B cell (primary cell): ENCODE data around the gene RHOT2. TPM values are rescaled to one million over a fixed set of nuclear protein-coding genes. Genes with fewer than 3 reads are reported as not detected.
"Not testable (repeated sequence)": the region's sequence is repeated elsewhere in the genome, so short reads cannot be mapped to it uniquely, and the experiment has no call there.

Experiments
- ATAC-seq: fragments of 200-7000 bp; cut with Tn5 transposase; one replicate; pipeline ENCODE4 v1.10.0; 2021; ENCODE audit warnings: low read depth, mild to moderate bottlenecking, moderate number of reproducible peaks, moderate library complexity
- CTCF ChIA-PET: fragments of 350-600 bp; sonication (Branson Sonifier 250); formaldehyde crosslinking; loops from one replicate; lab custom pipeline; 2021; ENCODE audit warnings: antibody characterized with exemption, inconsistent platforms; lab: Charles Lee
- POLR2A ChIA-PET: fragments of 350-600 bp; sonication (Branson Sonifier 250); formaldehyde crosslinking; loops from one replicate; lab custom pipeline; 2021; ENCODE audit warnings: antibody characterized with exemption; lab: Charles Lee
- DNase-seq: peaks from one replicate; pipeline ENCODE4 v3.0.0; 2013
- H2AFZ ChIP-seq: 2 replicates; pipeline ENCODE4 v1.6.1; 2012; ENCODE audit warnings: mild to moderate bottlenecking, low read depth, low read length; ENCODE audit not compliant: insufficient read depth, poor library complexity, severe bottlenecking
- H3K27ac ChIP-seq, 2 donors: 1 replicate in 1 of 2; 2 replicates in 1 of 2; pipeline ENCODE4 v1.5.1; 2012 to 2013; ENCODE audit warnings: low read length in 2 of 2, mild to moderate bottlenecking in 2 of 2, moderate library complexity in 1 of 2
- H3K27me3 ChIP-seq, 4 experiments: fragments of 200-600 bp in 1 of 4; sonication (generic) in 1 of 4; replicated peaks in 1 of 4; 1 replicate in 2 of 4; 2 replicates in 2 of 4; pipeline versions ENCODE4 v1.6.1 to v1.7.0; 2013 to 2016; ENCODE audit warnings: low read length in 3 of 4, mild to moderate bottlenecking in 2 of 4, mixed read lengths in 1 of 4, moderate library complexity in 1 of 4; ENCODE audit not compliant: insufficient read depth in 4 of 4, control insufficient read depth in 3 of 4; ENCODE audit errors: control extremely low read depth in 1 of 4
- H3K36me3 ChIP-seq, 2 experiments: replicated peaks in 1 of 2; 1 replicate in 1 of 2; 2 replicates in 1 of 2; pipeline versions ENCODE4 v1.6.1 to v1.7.1; 2013; ENCODE audit warnings: low read length in 1 of 2; ENCODE audit not compliant: insufficient read depth in 2 of 2, control insufficient read depth in 1 of 2; ENCODE audit errors: control extremely low read depth in 1 of 2, extremely low read depth in 1 of 2
- H3K4me1 ChIP-seq, 2 donors: fragments of 200-600 bp in 1 of 2; sonication (generic) in 1 of 2; 1 replicate in 1 of 2; 2 replicates in 1 of 2; pipeline versions ENCODE4 v1.5.1 to v1.6.1; 2013 to 2017; ENCODE audit warnings: low read length in 2 of 2; ENCODE audit not compliant: control insufficient read depth in 2 of 2, insufficient read depth in 2 of 2
- H3K4me2 ChIP-seq: replicated peaks from 2 replicates; pipeline ENCODE3; 2012; ENCODE audit warnings: mild to moderate bottlenecking, low read depth, low read length; ENCODE audit not compliant: poor library complexity, severe bottlenecking
- H3K4me3 ChIP-seq, 5 experiments: fragments of 200-600 bp in 1 of 5; sonication (generic) in 1 of 5; 1 replicate in 3 of 5; 2 replicates in 2 of 5; pipeline versions ENCODE4 v1.5.1 to v1.7.0; 2011 to 2016; ENCODE audit warnings: low read length in 4 of 5, mild to moderate bottlenecking in 4 of 5, low read depth in 2 of 5, control low read depth in 1 of 5, moderate library complexity in 1 of 5; ENCODE audit not compliant: insufficient read depth in 1 of 5; ENCODE audit errors: control extremely low read depth in 1 of 5, extremely low read depth in 1 of 5
- H3K79me2 ChIP-seq: fragments of 200-600 bp; sonication (generic); one replicate; pipeline ENCODE4 v1.6.0; 2016; ENCODE audit warnings: low read length; ENCODE audit not compliant: control insufficient read depth, insufficient read depth
- H3K9ac ChIP-seq: fragments of 200-600 bp; sonication (generic); 2 replicates; pipeline ENCODE4 v1.6.1; 2017; ENCODE audit warnings: mild to moderate bottlenecking, low read length, moderate library complexity
- H3K9me3 ChIP-seq, 3 donors: one replicate each; pipeline versions ENCODE4 v1.6.1 to v1.7.1; 2013; ENCODE audit warnings: low read length in 2 of 3; ENCODE audit not compliant: control insufficient read depth in 2 of 3, insufficient read depth in 1 of 3; ENCODE audit errors: control extremely low read depth in 1 of 3
- H4K20me1 ChIP-seq: 2 replicates; pipeline ENCODE4 v1.6.0; 2012; ENCODE audit warnings: mild to moderate bottlenecking, low read length; ENCODE audit not compliant: insufficient read depth, control insufficient read depth, poor library complexity, severe bottlenecking
- H3K27ac Mint-ChIP-seq: one replicate; pipeline ENCODE4 v1.8.0; 2021; ENCODE audit warnings: mixed read lengths
- H3K27me3 Mint-ChIP-seq: one replicate; pipeline ENCODE4 v1.8.0; 2021; ENCODE audit warnings: mixed read lengths
- H3K4me1 Mint-ChIP-seq: one replicate; pipeline ENCODE4 v1.8.0; 2021; ENCODE audit warnings: mixed read lengths
- H3K4me3 Mint-ChIP-seq: one replicate; pipeline ENCODE4 v1.8.0; 2021; ENCODE audit warnings: mixed read lengths
- H3K9me3 Mint-ChIP-seq: one replicate; pipeline ENCODE4 v1.8.0; 2022; ENCODE audit warnings: mixed read lengths; ENCODE audit not compliant: insufficient read depth
- EZH2 ChIP-seq: IDR thresholded peaks from 2 replicates; pipeline ENCODE4 v1.6.1; 2012; ENCODE audit warnings: borderline replicate concordance, low read depth, mild to moderate bottlenecking, moderate library complexity, low read length; ENCODE audit not compliant: insufficient read depth, poor library complexity, severe bottlenecking
- WGBS: methylation state at CpG from one replicate; pipeline ENCODE4 v1.1.5; 2013; ENCODE audit warnings: missing lambda C conversion rate; ENCODE audit not compliant: insufficient coverage; 5-methylcytosine and 5-hydroxymethylcytosine counted together
- intact Hi-C: fragments of 100-400 bp; cut with micrococcal nuclease; formaldehyde crosslinking; loops from one replicate; pipeline ENCODE4 v1.10.0; 2022
- polyA plus RNA-seq: library from polyadenylated mRNA; depleted of rRNA; stranded (reverse); fragments of >200 nt; gene quantifications from 2 replicates; pipeline ENCODE4 v1.2.3, GENCODE V29; 2012
- total RNA-seq, 2 donors: library from RNA; stranded (reverse); fragments of 120-200 nt in 1 of 2; gene quantifications; 1 replicate in 1 of 2; 2 replicates in 1 of 2; pipeline versions ENCODE4 v1.2.3 to v1.2.4, GENCODE V29; 2013 to 2022
- TF ChIP-seq, protein P1 (sequence below): fragments of 200-600 bp; IDR thresholded peaks from one replicate; pipeline ENCODE4 v1.8.0; 2022; ENCODE audit warnings: antibody characterized with exemption, mild to moderate bottlenecking

The RHOT2 gene
- total and polyA plus RNA-seq, 2 donors (not counting 1 experiment from before 2014, with no cell fraction given), result 207 to 461 TPM

GRCh38 chr16:689175-689897, 21.4 kb downstream of the RHOT2 start:
- H3K4me3 ChIP-seq, result peak overlapping the region; percentile 53 to 80 (median 75)
- H3K27me3 ChIP-seq, result peaks cover 0 to 17% (median 4%) of the 10 kb centered on the region in 4 experiments
- Mint-ChIP-seq H3K9me3 (no peaks in the 10 kb centered on the region), H3K27ac (peak overlapping the region; percentile 92), H3K27me3 (peaks cover 5% of the 10 kb centered on the region), H3K4me1 (peaks cover 24% of the 10 kb centered on the region), H3K4me3 (peak overlapping the region; percentile 93)
- peak overlapping the region; percentile 88 for H2AFZ ChIP-seq
- CTCF ChIA-PET, result interaction anchor here (0.8 to 1.6 kb wide), 3 partner anchors 9 to 1315 kb away, joined by 3 to 7 read pairs (median 3); partner anchors contain the start of gene STUB1
- peaks cover 22% of the 10 kb centered on the region for H3K79me2 ChIP-seq
- TF ChIP-seq, protein P1, sequence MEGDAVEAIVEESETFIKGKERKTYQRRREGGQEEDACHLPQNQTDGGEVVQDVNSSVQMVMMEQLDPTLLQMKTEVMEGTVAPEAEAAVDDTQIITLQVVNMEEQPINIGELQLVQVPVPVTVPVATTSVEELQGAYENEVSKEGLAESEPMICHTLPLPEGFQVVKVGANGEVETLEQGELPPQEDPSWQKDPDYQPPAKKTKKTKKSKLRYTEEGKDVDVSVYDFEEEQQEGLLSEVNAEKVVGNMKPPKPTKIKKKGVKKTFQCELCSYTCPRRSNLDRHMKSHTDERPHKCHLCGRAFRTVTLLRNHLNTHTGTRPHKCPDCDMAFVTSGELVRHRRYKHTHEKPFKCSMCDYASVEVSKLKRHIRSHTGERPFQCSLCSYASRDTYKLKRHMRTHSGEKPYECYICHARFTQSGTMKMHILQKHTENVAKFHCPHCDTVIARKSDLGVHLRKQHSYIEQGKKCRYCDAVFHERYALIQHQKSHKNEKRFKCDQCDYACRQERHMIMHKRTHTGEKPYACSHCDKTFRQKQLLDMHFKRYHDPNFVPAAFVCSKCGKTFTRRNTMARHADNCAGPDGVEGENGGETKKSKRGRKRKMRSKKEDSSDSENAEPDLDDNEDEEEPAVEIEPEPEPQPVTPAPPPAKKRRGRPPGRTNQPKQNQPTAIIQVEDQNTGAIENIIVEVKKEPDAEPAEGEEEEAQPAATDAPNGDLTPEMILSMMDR, result no peak
- TF ChIP-seq EZH2, result no peak
- intact Hi-C loops, result no loop called here
- peak overlapping the region; percentile 63 to 91 for H3K27ac ChIP-seq
- POLR2A ChIA-PET, result interaction anchor here (1.1 to 1.3 kb wide), 3 partner anchors 9 to 32 kb away, joined by 3 to 6 read pairs (median 4); partner anchors contain the start of genes ANTKMT and STUB1
- peak overlapping the region; percentile 96 for H3K9ac ChIP-seq
- peaks cover 0 to 11% of the 10 kb centered on the region in 2 experiments for H3K36me3 ChIP-seq
- peak overlapping the region; percentile 99 for H3K4me2 ChIP-seq
- 87% methylated on average over 26 of the region's 26 CpGs for WGBS
- peaks cover 4% of the 10 kb centered on the region for H4K20me1 ChIP-seq
- DNase-seq, result no peak
- no peak for ATAC-seq
- H3K9me3 ChIP-seq, result peaks cover 0 to 20% (median 0%) of the 10 kb centered on the region in 3 donors
- H3K4me1 ChIP-seq, result peaks cover 26 to 31% of the 10 kb centered on the region in 2 donors

DNA sequence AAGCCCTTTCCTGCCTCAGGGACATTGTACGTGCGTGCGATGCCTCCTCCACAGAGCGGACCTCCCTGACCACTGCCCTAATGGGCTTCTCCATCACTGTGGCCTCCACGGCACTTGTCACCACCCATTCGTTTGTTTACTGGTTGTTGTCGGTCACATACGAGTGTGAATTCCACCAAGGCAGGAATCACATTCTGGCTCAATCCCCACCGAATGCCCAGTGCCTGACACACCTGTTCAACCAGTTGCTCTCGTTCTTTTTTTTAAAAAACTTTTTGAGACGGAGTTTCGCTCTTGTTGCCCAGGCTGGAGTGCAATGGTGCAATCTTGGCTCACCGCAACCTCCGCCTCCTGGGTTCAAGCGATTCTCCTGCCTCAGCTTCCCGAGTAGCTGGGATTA, 23.3 kb downstream of the RHOT2 start:
- H2AFZ ChIP-seq, H3K4me2 ChIP-seq, intact Hi-C loops, H3K36me3 ChIP-seq, H3K9me3 Mint-ChIP-seq, DNase-seq, ATAC-seq, H4K20me1 ChIP-seq, CTCF ChIA-PET, POLR2A ChIA-PET, H3K9ac ChIP-seq, H3K27ac ChIP-seq, H3K4me3 ChIP-seq: not testable (repeated sequence)
- peaks cover 36 to 40% of the 10 kb centered on the region in 2 donors for H3K4me1 ChIP-seq
- peaks cover 18% of the 10 kb centered on the region for H3K79me2 ChIP-seq
- H3K9me3 ChIP-seq, result peaks cover 0 to 28% (median 0%) of the 10 kb centered on the region in 3 donors
- Mint-ChIP-seq H3K4me1 (peaks cover 29% of the 10 kb centered on the region), H3K4me3 (peak overlapping the region; percentile 76), H3K27me3 (peaks cover 12% of the 10 kb centered on the region), H3K27ac (peak overlapping the region; percentile 85)
- WGBS, result 91% methylated on average over 14 of the region's 16 CpGs
- H3K27me3 ChIP-seq, result peaks cover 0 to 34% (median 12%) of the 10 kb centered on the region in 4 experiments
